ENCODE measurements around the gene RNF115.

Gene RNF115

GRCh38 chr1:145845514-145846161, 21.7 kb upstream of the RNF115 start, which contains the start of gene NUDT17:
TSS of gene NUDT17 (plus strand) at chr1:145845630. CDS start at chr1:145845641, 11 bp downstream.
- TF ChIP-seq EZH2phosphoT487 (IDR thresholded peaks at IDR 0.05; ENCODE audit: borderline replicate concordance) = no peak
- TF ChIP-seq CTCF (conservative IDR thresholded peaks at IDR 0.05; ENCODE audit: low read length) = peak; percentile 93
- no peaks in the 10 kb centered on the region for H3K9me3 ChIP-seq (ENCODE audit: insufficient read depth, low read depth, low read length)
- H3K4me3 ChIP-seq (ENCODE audit: low read length, poor library complexity, severe bottlenecking) = peak within 1 kb of the TSS; percentile 82
- no peaks in the 10 kb centered on the region for H3F3A ChIP-seq (ENCODE audit: low read depth)
- peak within 1 kb of the TSS; percentile 80 for H2AFZ ChIP-seq (ENCODE audit: low read length)
- H3K4me1 ChIP-seq (ENCODE audit: insufficient read depth, low read length, poor library complexity, severe bottlenecking) = peaks cover 11% of the 10 kb centered on the region
- H3K9ac ChIP-seq (ENCODE audit: low read depth, low read length, poor library complexity, severe bottlenecking) = peak within 1 kb of the TSS; percentile 68
- no peaks in the 10 kb centered on the region for H3K9me2 ChIP-seq (replicated peaks; ENCODE audit: low read depth, low read length)
- H3K27me3 ChIP-seq (ENCODE audit: insufficient read depth, low read length, poor library complexity, severe bottlenecking) = no peaks in the 10 kb centered on the region
- no peaks in the 10 kb centered on the region for H3K79me2 ChIP-seq (ENCODE audit: insufficient read depth, low read length)
- H3K36me3 ChIP-seq (ENCODE audit: insufficient read depth, low read length) = peaks cover 43% of the 10 kb centered on the region; the same call in 1 of the 2 replicates
- peak within 1 kb of the TSS; percentile 94 for H3K4me2 ChIP-seq (ENCODE audit: low read depth, low read length, poor library complexity, severe bottlenecking)
- H4K20me1 ChIP-seq (ENCODE audit: insufficient read depth, low read length, poor library complexity, severe bottlenecking) = no peaks in the 10 kb centered on the region

- Histone ChIP-seq H3K36me3 (ENCODE audit: insufficient read depth, low read length) (peaks cover 44% of the 10 kb centered on the region; the same call in 1 of the 2 replicates), H2AFZ (ENCODE audit: low read length) (peak overlapping the region; percentile 80; the same call in 1 of the 2 replicates), H3K4me3 (ENCODE audit: low read length, poor library complexity, severe bottlenecking) (peak overlapping the region; percentile 82), H3K79me2 (ENCODE audit: insufficient read depth, low read length) (no peaks in the 10 kb centered on the region), H3K27me3 (ENCODE audit: insufficient read depth, low read length, poor library complexity, severe bottlenecking) (no peaks in the 10 kb centered on the region), H3K4me1 (ENCODE audit: insufficient read depth, low read length, poor library complexity, severe bottlenecking) (peaks cover 11% of the 10 kb centered on the region), H4K20me1 (ENCODE audit: insufficient read depth, low read length, poor library complexity, severe bottlenecking) (no peaks in the 10 kb centered on the region), H3K9ac (ENCODE audit: low read depth, low read length, poor library complexity, severe bottlenecking) (peak overlapping the region; percentile 68), H3F3A (ENCODE audit: low read depth) (no peaks in the 10 kb centered on the region), H3K9me3 (ENCODE audit: insufficient read depth, low read depth, low read length) (no peaks in the 10 kb centered on the region), H3K4me2 (ENCODE audit: low read depth, low read length, poor library complexity, severe bottlenecking) (peak overlapping the region; percentile 94), H3K9me2 (replicated peaks; ENCODE audit: low read depth, low read length) (no peaks in the 10 kb centered on the region)
- TF ChIP-seq CTCF (conservative IDR thresholded peaks at IDR 0.05; ENCODE audit: low read length) (no peak), EZH2phosphoT487 (IDR thresholded peaks at IDR 0.05; ENCODE audit: borderline replicate concordance) (no peak)
Measured at GRCh38 chr1:145845144-145845513, 21.2 kb upstream of the RNF115 start.

- no peak overlapping the region for H2AFZ ChIP-seq (ENCODE audit: low read length)
- peaks cover 49% of the 10 kb centered on the region; the same call in 1 of the 2 replicates for H3K36me3 ChIP-seq (ENCODE audit: insufficient read depth, low read length)
- no peaks in the 10 kb centered on the region for H3F3A ChIP-seq (ENCODE audit: low read depth)
- no peak overlapping the region for H3K4me3 ChIP-seq (ENCODE audit: low read length, poor library complexity, severe bottlenecking)
- TF ChIP-seq EZH2phosphoT487 (IDR thresholded peaks at IDR 0.05; ENCODE audit: borderline replicate concordance) (no peak), CTCF (conservative IDR thresholded peaks at IDR 0.05; ENCODE audit: low read length) (no peak)
- H3K79me2 ChIP-seq (ENCODE audit: insufficient read depth, low read length) = no peaks in the 10 kb centered on the region
- H3K9me3 ChIP-seq (ENCODE audit: insufficient read depth, low read depth, low read length) = no peaks in the 10 kb centered on the region
- no peak overlapping the region for H3K9ac ChIP-seq (ENCODE audit: low read depth, low read length, poor library complexity, severe bottlenecking)
- no peak overlapping the region for H3K4me2 ChIP-seq (ENCODE audit: low read depth, low read length, poor library complexity, severe bottlenecking)
- H3K4me1 ChIP-seq (ENCODE audit: insufficient read depth, low read length, poor library complexity, severe bottlenecking) = peaks cover 11% of the 10 kb centered on the region
- no peaks in the 10 kb centered on the region for H4K20me1 ChIP-seq (ENCODE audit: insufficient read depth, low read length, poor library complexity, severe bottlenecking)
- H3K27me3 ChIP-seq (ENCODE audit: insufficient read depth, low read length, poor library complexity, severe bottlenecking) = no peaks in the 10 kb centered on the region
- no peaks in the 10 kb centered on the region for H3K9me2 ChIP-seq (replicated peaks; ENCODE audit: low read depth, low read length)
Measured at GRCh38 chr1:145843031-145843430, 19.1 kb upstream of the RNF115 start.

All from Loucy (cell line).